ENCODE results near the gene HSPA2.

The HSPA2 gene

GRCh38 chr14:64536488-64537245, 3.9 kb upstream of the HSPA2 start:
- TF ChIP-seq CTCF (IDR thresholded peaks at IDR 0.05; ENCODE audit: low read depth, low read length): no peak
- H3K4me3 ChIP-seq (ENCODE audit: low read depth, low read length): no peak overlapping the region

- no peak for TF ChIP-seq CTCF (IDR thresholded peaks at IDR 0.05; ENCODE audit: low read depth, low read length)
These were observed 875 bp downstream of the HSPA2 start for GRCh38 chr14:64541261-64541971.

GRCh38 chr14:64541972-64542835, 1.7 kb downstream of the HSPA2 start:
- no peak for TF ChIP-seq CTCF (IDR thresholded peaks at IDR 0.05; ENCODE audit: low read depth, low read length)
- H3K4me3 ChIP-seq (ENCODE audit: low read depth, low read length): peak overlapping the region; percentile 65

More at GRCh38 chr14:64541261-64541971, 875 bp downstream of the HSPA2 start:
- peak overlapping the region; percentile 65 for H3K4me3 ChIP-seq (ENCODE audit: low read depth, low read length)

- no peak for TF ChIP-seq CTCF (IDR thresholded peaks at IDR 0.05; ENCODE audit: low read depth, low read length)
- H3K4me3 ChIP-seq (ENCODE audit: low read depth, low read length): peak overlapping the region; percentile 65
These were observed 2.3 kb downstream of the HSPA2 start for GRCh38 chr14:64542836-64543201.

- no peak for TF ChIP-seq CTCF (IDR thresholded peaks at IDR 0.05; ENCODE audit: low read depth, low read length)
These were observed 4.2 kb downstream of the HSPA2 start for GRCh38 chr14:64544607-64545312.

GRCh38 chr14:64549016-64549415, 8.5 kb downstream of the HSPA2 start:
- TF ChIP-seq CTCF (IDR thresholded peaks at IDR 0.05; ENCODE audit: low read depth, low read length): no peak
- H3K4me3 ChIP-seq (ENCODE audit: low read depth, low read length): no peak overlapping the region

More at GRCh38 chr14:64544607-64545312, 4.2 kb downstream of the HSPA2 start:
- H3K4me3 ChIP-seq (ENCODE audit: low read depth, low read length): peak overlapping the region; percentile 65; the same call in 1 of the 2 replicates
